Hematopoietic multipotent progenitor cell (in vitro differentiated cells): ENCODE data around the gene MAP2K5. TPM values are rescaled to one million over a fixed set of nuclear protein-coding genes. Genes with fewer than 3 reads are reported as not detected.

ENCODE experiments used
- DNase-seq, 3 donors: peaks; one replicate each; pipeline ENCODE4 v3.0.0-alpha.2; 2011 to 2015; ENCODE audit warnings: low read depth in 2 of 3, low spot score in 2 of 3
- total RNA-seq: library from RNA; depleted of rRNA; stranded (reverse); fragments of >200 nt; gene quantifications from one replicate; pipeline ENCODE4 v1.2.3, GENCODE V29; 2012

MAP2K5 gene
- total RNA-seq, 1 donor: 8.6 TPM

DNA sequence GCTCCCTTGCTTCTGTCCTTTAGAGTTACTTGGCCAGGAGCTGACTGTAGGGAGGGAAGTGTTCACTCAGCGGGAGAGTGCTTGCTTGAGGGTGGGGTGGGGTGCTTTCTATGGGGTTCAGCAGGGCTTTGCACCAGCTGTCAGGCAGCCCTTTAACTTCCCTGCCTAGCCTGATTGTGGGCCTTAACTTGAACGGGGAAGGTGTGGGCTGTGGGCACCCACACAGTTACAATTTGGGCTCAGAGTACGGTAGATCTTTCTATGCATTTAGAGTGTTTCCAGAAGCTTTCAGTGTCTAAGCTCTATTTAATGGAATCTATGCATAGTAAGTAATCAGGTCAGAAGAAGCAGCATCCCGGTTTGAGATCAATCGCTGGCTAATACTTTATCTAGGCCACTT lies 234.6 kb downstream of the MAP2K5 start:
- no peak for DNase-seq

DNA sequence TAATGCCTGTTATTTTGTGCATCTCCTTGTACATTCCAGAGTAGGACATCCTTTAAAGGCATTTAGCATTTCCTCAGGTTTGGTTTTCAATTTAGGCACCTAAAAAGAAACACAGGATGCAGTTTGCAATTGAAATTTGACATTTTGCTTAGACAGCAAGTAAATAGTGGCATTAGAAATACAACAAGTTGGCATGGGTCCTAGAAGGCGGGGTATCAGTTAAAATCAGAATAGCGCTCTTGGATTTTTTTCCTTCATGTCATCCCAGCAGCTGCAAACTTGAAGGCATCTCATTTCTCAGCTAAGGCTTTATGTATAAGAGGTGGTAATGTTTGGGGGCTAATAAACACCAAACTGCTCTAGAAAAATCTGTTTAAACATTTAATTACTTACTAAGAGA lies 235.3 kb downstream of the MAP2K5 start:
- DNase-seq: no peak

DNA sequence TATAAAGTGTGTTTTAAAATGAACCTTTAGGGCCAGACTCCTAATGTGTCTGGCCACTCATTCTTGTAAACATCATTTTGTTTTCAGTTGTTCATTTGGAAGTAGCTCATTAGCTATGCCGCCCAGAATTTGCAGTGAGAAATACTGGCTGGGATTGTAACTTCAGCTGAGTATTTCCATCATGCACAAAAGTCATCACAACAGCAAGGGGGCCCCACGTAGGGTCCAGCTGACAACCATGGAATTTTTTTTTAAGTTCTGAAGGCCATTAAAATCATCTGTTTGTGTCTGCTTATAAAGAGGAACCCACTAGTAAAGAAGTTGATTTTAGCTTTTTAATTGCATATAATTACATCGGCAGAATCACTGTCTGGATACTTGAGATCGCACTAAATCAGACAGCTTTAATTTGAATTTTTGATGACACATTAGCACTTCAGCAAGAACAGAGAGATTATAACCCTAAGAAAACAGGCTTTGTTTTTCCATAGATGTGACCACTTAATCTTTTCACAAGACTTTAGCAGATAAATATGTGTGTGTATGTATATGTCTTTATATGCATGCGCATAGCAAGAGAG lies 236.6 kb downstream of the MAP2K5 start:
- no peak for DNase-seq

DNA sequence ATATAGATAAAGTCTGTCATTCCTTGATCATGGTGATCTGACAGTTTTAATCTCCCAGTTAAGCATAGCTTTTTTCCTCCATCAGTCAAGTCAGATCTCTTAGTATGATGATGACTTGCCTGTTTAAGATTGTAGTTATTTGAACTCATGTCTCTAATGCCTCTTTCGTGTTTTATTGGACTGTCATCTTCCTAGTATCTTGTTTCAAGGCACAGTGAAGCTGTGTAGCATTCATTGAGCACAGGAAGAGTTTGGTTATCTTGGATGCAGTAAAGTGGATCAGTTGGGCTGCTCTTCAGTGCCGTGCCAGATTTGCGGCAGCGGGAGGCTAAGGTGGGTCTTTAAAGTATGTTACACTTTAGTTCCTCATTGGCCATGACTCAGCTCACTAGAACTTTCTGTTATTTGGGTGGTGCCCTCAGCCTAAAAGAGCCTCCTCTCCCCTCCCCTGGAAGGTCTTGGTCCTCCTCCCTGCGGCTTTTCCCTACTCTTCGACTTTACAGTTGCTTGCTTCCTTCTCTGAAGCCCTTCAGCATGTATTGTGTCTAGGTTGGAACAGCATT lies 237.1 kb downstream of the MAP2K5 start:
- peak in 2 of 3 donors; percentile 73 to 88 for DNase-seq

DNA sequence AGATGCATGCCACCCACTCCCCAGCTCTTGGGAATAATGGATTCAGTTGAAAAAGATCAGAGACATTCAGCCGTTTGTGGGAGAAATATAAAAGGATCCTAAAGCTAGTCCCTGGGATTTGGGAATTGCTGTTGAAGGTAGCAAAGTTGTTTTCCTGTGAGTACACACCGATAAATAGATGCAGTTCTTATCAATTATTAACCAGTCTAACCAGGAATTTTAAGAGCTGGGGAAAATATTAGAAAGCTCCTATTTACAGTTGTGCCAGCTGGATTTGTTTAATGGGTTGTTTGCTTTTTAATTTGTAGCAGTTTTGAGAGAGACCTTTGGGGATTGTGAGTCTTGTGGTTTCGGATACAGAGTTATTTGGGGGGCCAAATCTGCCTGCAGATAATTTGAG lies 238.6 kb downstream of the MAP2K5 start:
- DNase-seq: no peak

DNA sequence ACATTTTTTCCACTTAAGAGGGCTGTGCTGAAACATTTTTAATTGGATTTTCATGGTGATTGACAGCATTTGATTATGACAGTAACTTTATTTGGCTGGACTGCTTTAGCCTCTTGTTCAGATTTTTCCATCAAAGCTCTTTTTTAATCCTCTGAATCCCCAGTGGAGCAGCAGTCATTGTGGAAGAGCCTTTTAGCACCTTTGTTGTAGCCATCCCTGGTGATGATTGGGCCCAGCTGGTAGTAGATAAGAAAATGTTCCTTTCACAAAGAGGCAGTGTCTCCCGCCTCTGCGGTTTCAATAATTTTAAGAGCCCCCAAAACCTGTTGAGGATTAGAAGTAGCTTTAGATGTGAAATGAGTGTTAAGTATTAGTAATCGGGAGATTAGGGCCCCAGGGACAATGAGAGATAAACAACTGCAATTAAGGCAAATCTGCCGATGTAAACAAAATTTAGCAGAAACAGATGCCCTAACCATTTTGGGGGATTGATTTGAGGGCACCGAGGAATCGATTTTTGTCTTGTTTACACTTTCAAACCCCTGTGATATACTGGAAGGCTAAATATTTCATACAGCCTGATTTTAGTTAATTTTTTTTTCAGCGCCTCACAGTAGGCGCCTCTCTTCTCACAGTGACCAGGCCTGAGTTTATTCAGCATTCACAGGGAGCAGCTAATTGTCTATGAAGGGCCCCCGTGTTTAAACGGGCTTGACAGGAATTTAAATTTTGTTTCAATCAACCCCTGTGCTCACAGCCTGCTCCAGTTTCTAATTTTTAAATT lies 239.6 kb downstream of the MAP2K5 start:
- DNase-seq: no peak

DNA sequence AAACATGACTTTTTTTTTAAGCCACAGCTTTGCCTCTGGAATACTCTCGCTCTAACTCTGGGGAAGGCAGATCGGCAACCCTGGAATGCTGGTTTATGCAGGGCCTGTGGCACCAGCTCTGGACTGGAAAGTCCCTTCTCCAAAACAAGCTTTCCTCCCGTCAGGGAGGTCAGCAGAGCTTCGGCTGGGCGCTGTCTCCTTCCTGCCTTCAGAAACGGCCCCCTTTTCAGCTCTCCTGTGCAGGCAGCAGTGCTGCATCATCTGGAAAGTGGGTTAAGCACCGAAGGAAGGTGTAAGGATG lies 240.1 kb downstream of the MAP2K5 start:
- no peak for DNase-seq

DNA sequence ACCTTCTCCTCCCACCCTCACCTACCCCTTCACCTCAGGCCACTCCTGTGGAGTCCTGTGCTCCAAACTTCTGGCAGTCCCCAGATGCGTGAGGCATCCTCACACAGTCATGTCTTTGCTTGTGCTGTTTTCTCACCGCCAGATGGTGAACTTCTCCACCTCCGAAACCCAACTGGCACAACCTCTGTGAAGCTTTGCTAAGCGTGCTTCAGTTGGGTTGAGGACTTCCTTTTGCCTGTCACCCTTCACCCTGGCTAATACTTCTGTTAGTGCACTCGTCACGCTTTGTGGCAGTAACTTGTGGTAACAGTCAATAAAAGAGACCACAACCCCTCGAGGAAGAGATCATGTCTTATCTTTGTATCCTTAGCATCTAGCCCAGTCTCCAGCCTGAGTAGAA lies 240.8 kb downstream of the MAP2K5 start:
- peak; percentile 14 to 91 (median 80) for DNase-seq

DNA sequence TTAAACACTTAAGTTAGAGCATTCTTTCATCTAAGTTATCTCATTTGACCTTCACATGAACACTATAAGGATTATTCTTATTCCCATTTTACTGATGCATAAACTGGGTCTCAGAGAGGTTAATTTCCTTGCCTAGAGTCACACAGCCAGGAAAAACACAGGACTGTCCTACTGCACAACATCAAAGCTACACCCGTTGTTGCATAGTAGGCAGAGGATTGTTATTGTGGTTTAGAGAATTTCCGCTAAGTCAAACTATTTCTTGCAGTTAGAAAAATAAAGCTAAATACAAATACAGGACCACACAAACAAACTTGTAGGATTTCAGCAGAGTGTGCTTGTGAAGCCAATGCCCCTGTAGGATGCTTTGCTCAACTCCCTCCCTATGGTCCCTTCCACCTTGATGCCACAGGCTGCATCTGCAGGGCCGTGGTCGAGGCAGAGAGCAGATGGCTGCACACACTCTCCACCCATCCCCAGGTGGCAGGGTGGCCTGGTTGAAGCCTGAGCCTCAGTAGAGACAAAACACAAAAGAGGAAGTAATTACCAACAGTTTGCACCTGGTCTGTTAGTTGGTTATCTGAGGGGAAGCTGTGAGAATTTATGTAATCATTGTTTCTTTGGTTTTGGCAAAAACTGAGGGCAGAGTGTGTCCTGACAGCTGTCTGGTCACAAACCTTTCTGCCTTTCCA lies 241.7 kb downstream of the MAP2K5 start:
- DNase-seq: peak in 2 of 3 donors; percentile 77 to 96

DNA sequence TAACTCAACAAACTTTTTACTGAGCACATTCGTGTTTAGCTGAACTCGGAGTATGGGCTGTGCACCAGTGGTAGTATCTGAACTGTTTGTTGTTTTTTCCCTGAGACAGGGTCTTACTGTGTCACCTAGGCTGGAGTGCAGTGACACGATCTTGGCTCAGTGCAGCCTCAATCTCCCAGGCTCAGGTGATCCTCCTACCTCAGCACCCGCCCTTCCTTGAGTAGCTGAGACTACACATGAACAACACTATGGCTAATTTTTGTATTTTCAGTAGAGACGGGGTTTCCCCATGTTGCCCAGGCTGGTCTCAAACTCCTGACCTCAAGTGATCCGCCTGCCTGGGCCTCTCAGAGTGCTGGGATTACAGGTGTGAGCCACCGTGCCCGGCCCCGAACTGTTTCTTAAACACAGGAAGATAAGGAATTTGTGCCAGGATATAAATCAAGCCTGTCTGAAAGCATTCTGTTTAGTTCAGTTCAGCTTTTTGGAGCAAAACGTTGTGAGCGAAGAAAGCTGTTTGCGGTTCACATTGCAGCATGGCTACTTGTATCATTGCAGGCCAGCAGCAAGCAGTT lies 242.4 kb downstream of the MAP2K5 start:
- DNase-seq: peak in 1 of 3 donors; percentile 9

DNA sequence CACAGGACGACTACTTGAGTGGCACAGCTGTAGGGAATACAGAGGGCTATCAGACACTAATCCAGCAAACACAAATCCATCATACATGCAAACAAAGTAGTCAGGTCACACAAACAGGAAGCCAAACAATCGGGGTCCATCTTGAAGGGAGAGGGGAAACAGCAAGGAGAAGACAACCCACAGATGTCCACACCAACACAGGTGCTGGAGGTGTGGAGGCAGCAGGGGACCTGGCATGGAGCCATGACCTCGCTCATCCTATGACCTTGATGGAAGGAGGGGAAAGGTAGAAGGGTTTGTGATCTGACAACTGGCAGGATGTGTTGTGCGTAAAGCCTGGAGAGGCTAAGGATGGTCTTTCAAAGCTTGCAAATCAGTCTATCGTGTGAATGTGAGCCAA lies 242.9 kb downstream of the MAP2K5 start:
- no peak for DNase-seq

DNA sequence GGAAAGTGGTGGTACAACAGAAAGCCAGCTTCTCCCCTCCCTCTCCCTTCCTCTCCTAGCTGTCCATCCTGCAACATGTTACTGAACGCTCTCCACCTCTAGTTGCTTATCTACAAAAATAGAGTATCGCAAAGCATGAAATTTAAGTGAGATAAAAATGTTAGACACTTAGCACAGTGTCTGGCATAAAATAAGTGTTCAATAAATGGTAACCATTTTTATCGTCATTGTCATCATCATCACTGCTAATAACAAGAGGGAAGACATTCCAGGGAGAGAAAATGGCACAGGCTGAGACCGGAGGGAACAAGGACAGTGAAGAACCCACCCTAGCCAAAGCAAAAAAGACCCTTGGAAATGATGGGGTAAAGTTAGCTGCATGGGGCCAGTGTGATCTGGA lies 244.1 kb downstream of the MAP2K5 start:
- no peak for DNase-seq

DNA sequence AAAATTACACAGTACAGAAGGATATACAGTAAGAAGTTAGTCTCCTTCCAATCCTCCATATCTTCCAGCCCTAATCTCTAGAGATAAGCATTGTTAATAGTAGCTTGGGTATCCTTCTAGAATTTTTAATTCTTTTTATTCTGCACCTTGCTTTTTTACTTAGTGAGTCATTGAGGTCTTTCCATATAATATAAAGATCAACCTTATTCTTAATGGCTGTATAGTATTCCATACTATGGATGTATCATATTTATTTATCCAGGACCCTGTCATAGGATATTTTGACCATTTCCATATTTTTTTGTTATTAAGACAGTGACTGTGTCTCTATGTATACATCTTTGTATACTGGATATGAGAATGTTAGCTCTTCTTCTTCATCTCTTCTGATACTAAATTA lies 246.5 kb downstream of the MAP2K5 start:
- DNase-seq: no peak

DNA sequence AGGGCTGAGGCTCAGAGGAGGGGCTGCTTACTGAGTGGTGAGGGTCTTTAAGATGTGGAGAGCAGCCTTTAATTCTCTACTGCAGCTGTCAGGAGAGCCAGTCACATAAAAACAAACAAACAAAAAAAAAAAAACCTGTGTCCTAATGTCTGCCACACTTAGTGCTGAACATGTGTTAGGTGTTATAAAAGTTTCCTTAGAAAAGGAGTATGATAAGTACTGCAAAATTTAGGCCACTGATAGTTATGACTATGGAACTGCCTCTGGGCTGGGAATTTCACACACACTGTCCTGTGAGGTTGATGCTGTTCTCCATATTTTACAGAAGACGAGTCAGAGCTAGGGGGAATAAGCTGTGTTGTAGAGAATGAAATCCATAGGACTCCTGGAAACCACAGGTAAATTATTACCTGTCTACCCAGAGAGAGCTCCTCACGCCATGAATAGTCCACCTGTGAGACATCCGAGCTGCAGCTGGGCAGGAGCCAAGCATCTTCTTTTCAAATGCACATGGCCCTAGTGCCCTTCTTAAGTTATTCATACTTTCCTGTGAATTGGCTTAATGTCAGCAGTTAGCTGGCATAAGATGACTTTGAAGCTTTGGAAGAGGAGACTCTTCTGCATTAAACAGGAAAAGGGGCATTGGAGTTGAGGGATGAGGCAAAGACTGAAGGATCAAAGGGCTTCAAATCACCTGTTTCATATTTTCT lies 248.3 kb downstream of the MAP2K5 start:
- no peak for DNase-seq

DNA sequence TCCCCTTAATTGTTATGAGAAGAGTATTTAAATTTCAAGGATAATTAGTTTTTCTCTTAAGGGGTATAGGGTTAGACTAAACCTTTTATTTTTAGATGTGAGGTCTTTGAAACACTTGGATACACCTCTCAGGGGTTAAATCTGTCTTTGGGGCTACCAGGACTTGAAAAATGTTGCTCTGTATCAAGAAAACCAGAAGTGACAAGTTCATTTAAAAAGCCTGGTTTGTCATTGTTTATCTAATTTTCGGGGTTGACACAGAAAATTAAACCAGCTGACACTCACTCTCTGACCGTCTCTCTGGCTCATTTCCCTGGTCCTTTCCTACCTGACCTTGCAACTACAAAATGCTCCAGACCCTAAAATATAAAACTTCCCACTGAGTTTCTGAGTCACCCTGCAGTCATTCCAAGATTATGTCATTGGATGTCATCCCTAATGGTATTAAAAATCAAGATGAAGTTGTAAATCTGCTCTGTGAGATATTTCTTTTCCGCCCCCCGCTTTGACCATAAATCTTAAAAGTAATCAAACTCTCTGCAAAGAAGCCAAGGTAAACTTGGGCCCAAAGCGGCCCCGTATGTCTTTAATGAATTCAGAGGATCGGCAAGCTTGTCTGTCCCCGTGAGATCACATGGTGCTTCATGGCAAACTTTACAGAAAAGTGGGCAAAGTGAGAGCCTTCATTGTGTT lies 249.9 kb downstream of the MAP2K5 start:
- DNase-seq: no peak

DNA sequence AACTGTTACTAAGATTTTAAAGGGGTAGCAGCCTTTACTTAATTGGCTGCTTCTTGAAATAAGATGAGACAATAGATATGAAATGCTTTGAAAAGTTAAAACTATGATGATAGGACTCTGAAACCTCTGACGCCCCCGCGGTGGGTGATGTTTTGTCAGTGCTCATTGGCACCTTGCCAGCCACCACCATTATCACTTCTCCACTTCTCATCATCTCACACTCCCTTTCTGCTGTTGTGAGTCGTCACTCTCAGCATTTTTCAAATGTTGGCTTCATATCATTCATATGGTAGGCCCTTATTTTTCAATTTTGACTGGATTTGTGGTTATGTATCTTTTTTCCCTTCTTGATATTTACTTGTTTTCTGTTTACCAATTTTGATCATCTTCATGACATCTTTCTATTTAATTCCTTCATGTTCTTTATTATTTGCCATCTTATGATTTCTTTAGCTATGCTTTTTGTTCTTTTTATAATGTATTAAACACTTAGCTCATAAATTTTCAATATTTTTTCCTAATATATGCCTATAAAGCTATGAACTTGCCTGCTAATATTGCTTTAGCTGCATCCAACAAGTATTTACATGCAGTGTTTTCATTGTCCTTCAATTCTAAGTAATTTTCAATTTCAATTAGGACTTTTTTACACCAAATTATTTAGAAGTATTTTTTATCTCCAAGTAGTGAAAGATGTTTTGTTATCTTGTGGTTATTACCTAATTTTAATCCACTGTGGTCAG lies 252.5 kb downstream of the MAP2K5 start:
- DNase-seq: no peak

DNA sequence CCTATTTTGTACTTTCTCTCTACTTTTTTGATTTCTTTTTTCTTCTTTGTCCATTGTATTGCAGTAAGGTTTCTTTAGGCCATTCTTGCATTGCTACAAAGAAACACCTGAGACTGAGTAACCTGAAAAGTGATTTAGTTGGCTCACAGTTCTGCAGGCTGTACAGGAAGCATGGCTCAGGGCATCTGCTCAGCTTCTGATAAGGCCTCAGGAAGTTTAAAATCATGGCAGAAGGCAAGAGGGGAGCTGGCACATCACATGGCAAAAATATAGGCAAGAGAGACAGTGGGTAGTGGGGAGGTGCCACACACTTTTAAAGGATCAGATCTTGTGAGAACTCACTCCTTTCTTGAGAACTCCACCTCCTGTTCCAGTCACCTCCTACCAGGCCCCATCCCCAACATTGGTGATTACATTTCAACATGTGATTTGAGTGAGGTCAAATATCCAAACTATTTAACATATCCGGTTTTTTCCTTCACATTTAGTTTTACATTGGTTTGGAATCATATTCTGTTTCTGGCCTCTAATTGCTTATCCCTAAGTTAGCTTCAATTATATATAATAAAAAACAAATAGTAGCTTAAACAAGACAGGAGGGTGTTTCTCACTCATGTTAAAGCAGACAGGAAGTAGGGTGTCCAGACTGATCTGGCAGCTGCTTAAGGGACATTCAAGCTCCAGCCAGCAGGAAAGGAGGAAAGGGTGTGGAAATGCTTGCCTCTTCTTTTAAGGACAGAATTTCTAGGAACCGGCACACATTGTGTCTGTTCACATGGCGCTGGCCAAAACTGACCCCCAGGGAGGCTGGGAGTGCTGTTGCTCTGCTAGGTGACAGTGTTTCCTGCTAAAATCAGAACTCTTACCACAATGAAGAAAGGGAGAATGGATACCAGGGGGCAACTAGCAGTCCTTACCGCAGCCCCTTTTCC lies 254.0 kb downstream of the MAP2K5 start:
- DNase-seq: peak in 1 of 3 donors; percentile 41

DNA sequence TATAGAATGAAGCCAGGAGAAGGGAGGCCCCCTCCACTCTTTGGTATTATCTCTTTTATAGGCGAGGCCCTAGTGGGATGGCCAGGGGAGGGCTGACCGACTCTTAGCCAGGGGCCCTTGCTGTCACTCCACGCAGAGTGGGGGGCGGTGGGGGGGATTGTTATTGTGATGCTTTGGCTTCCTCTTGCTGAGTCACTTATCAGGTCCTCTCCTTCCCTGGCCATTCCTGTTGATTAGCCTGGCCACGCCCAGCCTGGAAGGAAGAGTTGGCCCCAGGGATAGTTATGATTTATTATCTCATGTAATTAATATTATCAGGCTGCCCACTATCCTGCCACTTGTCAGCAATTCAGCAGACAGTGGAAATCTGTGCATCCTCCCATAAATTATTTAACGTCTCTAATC lies 257.3 kb downstream of the MAP2K5 start:
- DNase-seq: no peak
